Activated naive CD4-positive, alpha-beta T cell treated with anti-CD3 and anti-CD28 coated beads for 36 hours (primary cell): ENCODE measurements around the gene SLTM. TPM values are rescaled to one million over a fixed set of nuclear protein-coding genes. Genes with fewer than 3 reads are reported as not detected.
"Not testable (repeated sequence)": the region's sequence is repeated elsewhere in the genome, so short reads cannot be mapped to it uniquely, and the experiment has no call there.

ENCODE experiments used
- CTCF ChIA-PET: fragments of 350-600 bp; sonication (Branson Sonifier 250); formaldehyde crosslinking; loops from one replicate; lab custom pipeline; 2021; ENCODE audit warnings: antibody characterized with exemption; lab: Charles Lee
- DNase-seq: peaks from one replicate; pipeline ENCODE4 v3.0.0-alpha.2; 2020
- H3K27ac Mint-ChIP-seq: one replicate; pipeline ENCODE4 v1.8.0; 2021; ENCODE audit warnings: mild to moderate bottlenecking, mixed read lengths
- H3K27me3 Mint-ChIP-seq: one replicate; pipeline ENCODE4 v1.8.0; 2021; ENCODE audit warnings: low read depth, mixed read lengths
- H3K36me3 Mint-ChIP-seq: one replicate; pipeline ENCODE4 v1.8.0; 2021; ENCODE audit warnings: low read depth, mixed read lengths
- H3K4me1 Mint-ChIP-seq: one replicate; pipeline ENCODE4 v1.8.0; 2021; ENCODE audit warnings: low read depth, mixed read lengths
- H3K4me3 Mint-ChIP-seq: one replicate; pipeline ENCODE4 v1.8.0; 2021; ENCODE audit warnings: mild to moderate bottlenecking, moderate library complexity, mixed read lengths
- H3K9me3 Mint-ChIP-seq: one replicate; pipeline ENCODE4 v1.8.0; 2021; ENCODE audit warnings: mixed read lengths
- intact Hi-C: fragments of 100-400 bp; cut with micrococcal nuclease; formaldehyde crosslinking; loops from one replicate; pipeline ENCODE4 v1.15.1; 2023
- total RNA-seq, 2 experiments: library from RNA; stranded (reverse); gene quantifications; one replicate each; pipeline ENCODE4 v1.2.3, GENCODE V29; 2021

Gene SLTM
- total RNA-seq, 2 experiments from 2014 or later: 52.0 to 56.0 TPM

DNA sequence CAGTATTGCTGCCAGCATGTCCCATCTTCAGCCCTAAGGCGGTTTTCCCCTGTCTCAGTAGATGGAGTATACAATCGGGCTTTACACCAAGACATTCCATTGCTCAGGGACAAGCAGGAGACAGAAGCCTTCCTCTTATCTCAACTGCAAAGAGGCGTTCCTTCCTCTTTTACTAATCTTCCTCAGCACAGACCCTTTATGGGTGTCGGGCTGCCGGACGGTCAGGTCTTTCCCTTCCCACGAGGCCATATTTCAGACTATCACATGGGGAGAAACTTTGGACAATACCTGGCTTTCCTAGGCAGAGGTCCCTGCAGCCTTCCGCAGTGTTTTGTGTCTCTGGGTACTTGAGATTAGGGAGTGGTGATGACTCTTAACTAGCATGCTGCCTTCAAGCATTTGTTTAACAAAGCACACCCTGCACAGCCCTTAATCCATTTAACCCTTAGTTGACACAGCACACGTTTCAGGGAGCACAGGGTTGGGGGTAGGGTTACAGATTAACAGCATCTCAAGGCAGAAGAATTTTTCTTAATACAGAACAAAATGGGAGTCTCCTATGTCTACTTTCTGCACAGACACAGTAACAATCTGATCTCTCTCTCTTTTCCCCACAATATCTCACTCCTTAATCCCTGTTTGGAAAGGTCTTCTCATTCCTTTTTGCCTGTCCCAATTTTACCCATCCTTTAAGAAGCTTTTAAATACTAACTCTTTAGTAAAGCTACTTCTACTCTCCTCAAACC, 99.6 kb downstream of the SLTM start:
- H3K9me3 Mint-ChIP-seq, DNase-seq, H3K4me1 Mint-ChIP-seq, CTCF ChIA-PET, H3K36me3 Mint-ChIP-seq, H3K4me3 Mint-ChIP-seq, H3K27me3 Mint-ChIP-seq, intact Hi-C loops, H3K27ac Mint-ChIP-seq: not testable (repeated sequence)

DNA sequence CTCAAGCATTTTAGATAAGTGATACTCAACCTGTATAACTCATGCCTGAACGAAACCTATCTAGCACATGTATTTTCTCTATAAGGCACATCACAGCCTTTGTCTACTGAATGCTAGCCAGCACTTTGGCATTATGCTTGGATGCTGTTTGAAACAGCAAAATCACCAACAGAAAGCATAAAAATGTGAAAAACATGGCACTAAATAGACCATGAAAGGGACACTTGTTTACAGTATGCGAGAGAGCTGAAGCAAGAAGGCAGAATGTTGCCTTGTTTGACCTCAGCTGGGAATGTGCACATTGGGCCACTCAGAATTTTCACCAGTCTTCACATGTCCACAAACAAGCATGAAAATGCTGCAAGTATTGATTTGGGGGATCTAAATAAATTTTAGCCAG, 102.9 kb downstream of the SLTM start:
- Mint-ChIP-seq H3K9me3 (no peaks in the 10 kb centered on the region), H3K36me3 (peaks cover 10% of the 10 kb centered on the region), H3K27ac (no peak overlapping the region), H3K4me1 (no peaks in the 10 kb centered on the region), H3K27me3 (no peaks in the 10 kb centered on the region), H3K4me3 (no peak overlapping the region)
- DNase-seq: no peak
- CTCF ChIA-PET: no interaction called here
- intact Hi-C loops: no loop called here

Other genes starting within 250 kb of the SLTM start
- gene ADAM10, start 184.0 kb downstream of the SLTM start, total RNA-seq: 10 to 100 TPM; 70.7 to 76.3 TPM
- 1 to 10 TPM; 4.6 to 6.6 TPM for gene MINDY2, start 162.4 kb downstream of the SLTM start, total RNA-seq
- gene RNF111, start 54.0 kb upstream of the SLTM start, total RNA-seq: 10 to 100 TPM; 17.8 to 19.8 TPM
- 10 to 100 TPM; 93.1 to 98.2 TPM for gene CCNB2, start 171.5 kb upstream of the SLTM start, total RNA-seq